HCT116 (cell line): ENCODE results near the gene URB1. TPM values are rescaled to one million over a fixed set of nuclear protein-coding genes. Genes with fewer than 3 reads are reported as not detected.

Experiments
- ATAC-seq: fragments of 200-7000 bp; cut with Tn5 transposase; 2 replicates; pipeline ENCODE4 v1.9.1; 2020; ENCODE audit warnings: mild to moderate bottlenecking, moderate library complexity
- BruUV-seq: library from RNA; stranded (reverse); fragments of 400-500 nt; replicated peaks from 2 replicates; lab custom pipeline; 2021; lab: Mats Ljungman, UMichigan
- CTCF ChIA-PET: fragments of 300-600 bp; sonication (Branson Sonifier 250); formaldehyde crosslinking; loops from one replicate; lab custom pipeline; 2021; ENCODE audit warnings: antibody characterized with exemption; lab: Charles Lee
- POLR2A ChIA-PET: fragments of 300-600, 350-600 bp; sonication (Branson Sonifier 250); formaldehyde crosslinking; loops from one replicate; lab custom pipeline; 2021; ENCODE audit warnings: antibody characterized with exemption; lab: Charles Lee
- RAD21 ChIA-PET, 2 experiments: fragments of 300-600 bp; sonication (Branson Sonifier 250); formaldehyde crosslinking; loops; one replicate each; lab custom pipeline; 2023; ENCODE audit warnings: low total read pairs in 2 of 2; ENCODE audit not compliant: uncharacterized antibody in 2 of 2, unreplicated experiment in 2 of 2, low non-redundant PET in 1 of 2; lab: Charles Lee
- DNase-seq: peaks from one replicate; pipeline ENCODE4 v3.0.0-alpha.2; 2010; ENCODE audit warnings: low read depth, low spot score
- H2AFZ ChIP-seq: fragments of 200-600 bp; shearing (Covaris generic), sonication (generic); 2 replicates; pipeline ENCODE4 v1.6.1; 2017; ENCODE audit warnings: low read depth, mixed run types, mixed read lengths, antibody characterized with exemption, low read length; ENCODE audit not compliant: poor library complexity, severe bottlenecking
- H3K27ac ChIP-seq: 2 replicates; pipeline ENCODE4 v1.5.1; 2012; ENCODE audit warnings: low read depth, low read length
- H3K27me3 ChIP-seq: fragments of 200-600 bp; sonication (generic); 2 replicates; pipeline ENCODE4 v1.6.1; 2016; ENCODE audit warnings: mixed run types, low read length, mixed read lengths; ENCODE audit not compliant: insufficient read depth
- H3K36me3 ChIP-seq, 2 experiments: fragments of 200-500 bp in 1 of 2; fragments of 200-600 bp in 1 of 2; sonication (Bioruptor generic) in 1 of 2; sonication (generic) in 1 of 2; 2 replicates each; pipeline versions ENCODE4 v1.5.1 to v1.6.1; 2014 to 2016; ENCODE audit warnings: low read length in 2 of 2, inconsistent platforms in 1 of 2, mixed read lengths in 1 of 2, mixed run types in 1 of 2; ENCODE audit not compliant: insufficient read depth in 2 of 2, control insufficient read depth in 1 of 2
- H3K4me1 ChIP-seq, 2 experiments: fragments of 200-600 bp in 1 of 2; sonication (generic) in 1 of 2; 2 replicates each; pipeline versions ENCODE4 v1.5.1 to v1.6.1; 2012 to 2017; ENCODE audit warnings: low read length in 2 of 2, inconsistent platforms in 1 of 2, mild to moderate bottlenecking in 1 of 2, mixed read lengths in 1 of 2, mixed run types in 1 of 2, moderate library complexity in 1 of 2; ENCODE audit not compliant: insufficient read depth in 2 of 2, control insufficient read depth in 1 of 2
- H3K4me2 ChIP-seq: fragments of 200-600 bp; sonication (generic); 2 replicates; pipeline ENCODE4 v1.6.1; 2017; ENCODE audit warnings: mixed run types, low read length, mixed read lengths
- H3K4me3 ChIP-seq, 2 experiments: fragments of 200-600 bp in 1 of 2; sonication (generic) in 1 of 2; replicated peaks in 1 of 2; 2 replicates each; pipeline ENCODE4 v1.5.1; 2011 to 2016; ENCODE audit warnings: low read length in 2 of 2, control low read depth in 1 of 2, low read depth in 1 of 2, mild to moderate bottlenecking in 1 of 2, mixed read lengths in 1 of 2, mixed run types in 1 of 2
- H3K79me2 ChIP-seq: fragments of 200-600 bp; sonication (generic); 2 replicates; pipeline ENCODE4 v1.6.1; 2017; ENCODE audit warnings: mild to moderate bottlenecking, mixed run types, low read length, moderate library complexity, mixed read lengths; ENCODE audit not compliant: insufficient read depth
- H3K9ac ChIP-seq: fragments of 200-600 bp; sonication (generic); 2 replicates; pipeline ENCODE4 v1.6.1; 2016; ENCODE audit warnings: low read length, mixed read lengths
- H3K9me2 ChIP-seq: fragments of 200-600 bp; sonication (generic), shearing (Covaris generic); 2 replicates; pipeline ENCODE4 v1.6.1; 2017; ENCODE audit warnings: mixed run types, mild to moderate bottlenecking, moderate library complexity; ENCODE audit not compliant: insufficient read depth
- H3K9me3 ChIP-seq, 2 experiments: fragments of 200-500 bp in 1 of 2; fragments of 200-600 bp in 1 of 2; sonication (Bioruptor generic) in 1 of 2; sonication (generic) in 1 of 2; 2 replicates each; pipeline ENCODE4 v1.6.1; 2014 to 2017; ENCODE audit warnings: low read length in 2 of 2, mixed read lengths in 2 of 2, inconsistent platforms in 1 of 2, low read depth in 1 of 2, mild to moderate bottlenecking in 1 of 2, mixed run types in 1 of 2, moderate library complexity in 1 of 2; ENCODE audit not compliant: control insufficient read depth in 1 of 2, insufficient read depth in 1 of 2
- H4K20me1 ChIP-seq: fragments of 200-600 bp; sonication (generic), shearing (Covaris generic); 2 replicates; pipeline ENCODE4 v1.6.1; 2017; ENCODE audit warnings: mixed run types, mild to moderate bottlenecking, moderate library complexity; ENCODE audit not compliant: insufficient read depth
- CEBPB ChIP-seq: IDR thresholded peaks from 2 replicates; pipeline ENCODE4 v1.6.1; 2012; ENCODE audit warnings: low read depth
- CTCF ChIP-seq, 3 experiments: fragments of 200-600 bp in 1 of 3; sonication (generic) in 1 of 3; IDR thresholded peaks in 2 of 3; conservative IDR thresholded peaks in 1 of 3; 2 replicates each; pipeline ENCODE4 v1.5.1; 2012 to 2017; ENCODE audit warnings: low read depth in 2 of 3, low read length in 2 of 3, antibody characterized with exemption in 1 of 3, borderline replicate concordance in 1 of 3, control low read depth in 1 of 3, mild to moderate bottlenecking in 1 of 3, mixed read lengths in 1 of 3, mixed run types in 1 of 3, moderate library complexity in 1 of 3; ENCODE audit not compliant: insufficient read depth in 1 of 3
- EGR1 ChIP-seq: IDR thresholded peaks from 2 replicates; pipeline ENCODE4 v1.6.1; 2012; ENCODE audit warnings: low read depth
- ELF1 ChIP-seq: IDR thresholded peaks from 2 replicates; pipeline ENCODE4 v1.6.1; 2012; ENCODE audit warnings: low read depth, borderline replicate concordance
- EZH2 ChIP-seq: fragments of 200-600 bp; sonication (generic); IDR thresholded peaks from 2 replicates; pipeline ENCODE4 v1.6.1; 2017; ENCODE audit warnings: antibody characterized with exemption, mixed run types
- EZH2phosphoT487 ChIP-seq: fragments of 200-600 bp; IDR thresholded peaks from 2 replicates; pipeline ENCODE4 v1.6.1; 2018; ENCODE audit warnings: antibody characterized with exemption, borderline replicate concordance
- FOSL1 ChIP-seq: IDR thresholded peaks from 2 replicates; pipeline ENCODE4 v1.6.1; 2012; ENCODE audit warnings: low read depth
- RAD21 ChIP-seq: IDR thresholded peaks from 2 replicates; pipeline ENCODE4 v1.6.1; 2012; ENCODE audit warnings: low read depth, mild to moderate bottlenecking
- REST ChIP-seq: IDR thresholded peaks from 2 replicates; pipeline ENCODE4 v1.6.1; 2012; ENCODE audit warnings: low read depth
- SP1 ChIP-seq: IDR thresholded peaks from 2 replicates; pipeline ENCODE4 v1.6.1; 2012; ENCODE audit warnings: low read depth
- SRF ChIP-seq: IDR thresholded peaks from 2 replicates; pipeline ENCODE4 v1.6.1; 2012; ENCODE audit warnings: low read depth
- TCF7L2 ChIP-seq: IDR thresholded peaks from 2 replicates; pipeline ENCODE4 v1.7.0; 2011; ENCODE audit warnings: borderline replicate concordance, inconsistent platforms; ENCODE audit not compliant: insufficient read depth, insufficient read length; ENCODE audit errors: extremely low read depth
- ZFX ChIP-seq: fragments of 450-650 bp; IDR thresholded peaks from 2 replicates; pipeline ENCODE4 v1.6.1; 2017
- ZNF274 ChIP-seq: fragments of 200-500 bp; sonication (Bioruptor generic); IDR thresholded peaks from 2 replicates; pipeline ENCODE4 v1.6.1; 2014; ENCODE audit warnings: mild to moderate bottlenecking, low read depth, low read length, inconsistent platforms
- intact Hi-C: fragments of 100-400 bp; cut with micrococcal nuclease; formaldehyde crosslinking; loops from 2 replicates; pipeline ENCODE4 v1.10.0; 2022
- total RNA-seq: library from RNA; stranded (reverse); gene quantifications from one replicate; pipeline ENCODE4 v1.2.1, GENCODE V29; 2021; ENCODE audit not compliant: unreplicated experiment
- TF ChIP-seq, protein P1 (sequence below): IDR thresholded peaks from 2 replicates; pipeline ENCODE4 v1.6.1; 2011; ENCODE audit warnings: mild to moderate bottlenecking, low read length, moderate library complexity; ENCODE audit not compliant: insufficient replicate concordance; ENCODE audit errors: extremely low read depth
- TF ChIP-seq, protein P2 (sequence below): IDR thresholded peaks from 2 replicates; pipeline ENCODE4 v1.6.1; 2012

Gene URB1
- total RNA-seq, 1 experiment from 2014 or later, result 28.3 TPM

DNA sequence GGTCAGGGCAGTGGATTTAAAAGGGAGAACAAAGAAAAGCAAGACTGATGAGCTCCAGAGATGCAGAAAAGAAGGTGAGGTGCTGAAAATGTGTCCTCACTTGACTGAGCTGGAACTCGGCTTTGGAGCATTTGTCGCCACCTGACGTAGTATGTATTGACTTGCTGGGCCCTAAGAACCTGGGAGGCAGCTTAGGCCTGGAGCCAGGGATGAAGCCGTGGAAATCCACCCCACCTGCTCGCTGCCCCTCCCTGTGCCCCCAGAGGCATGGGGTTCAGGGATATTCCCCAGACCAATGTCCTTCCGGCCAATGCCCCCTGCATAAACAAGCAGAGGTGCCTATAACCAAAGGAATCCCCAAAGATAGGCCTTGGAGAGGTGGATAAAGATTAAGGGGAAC, 79.8 kb downstream of the URB1 start (continued):
- TF ChIP-seq EZH2phosphoT487 (no peak), EZH2 (no peak), CEBPB (no peak), FOSL1 (no peak)
- TF ChIP-seq, all 23 proteins: peak for 0

DNA sequence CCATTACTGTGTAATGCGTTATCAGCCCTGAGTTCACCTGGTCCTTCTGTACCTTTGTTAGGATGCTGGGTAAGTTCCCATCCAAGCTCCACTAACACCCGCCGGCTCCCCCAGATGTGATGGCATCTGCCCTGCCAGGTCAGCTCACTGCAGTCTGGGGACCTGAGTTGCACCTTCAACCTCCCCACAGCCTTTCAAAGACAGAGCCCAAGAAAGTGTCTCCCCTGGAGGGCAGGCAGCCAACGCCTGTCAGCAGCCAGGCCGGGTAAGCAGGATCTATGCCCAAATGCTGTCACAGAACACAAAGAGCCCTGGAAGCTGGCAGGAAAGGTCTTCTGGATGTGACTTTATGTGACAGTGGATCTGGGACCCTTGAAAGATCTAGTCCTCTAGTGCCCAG, 80.5 kb downstream of the URB1 start:
- ATAC-seq (no peak), DNase-seq (no peak)
- Histone ChIP-seq H3K9me3 (no peaks in the 10 kb centered on the region), H3K27me3 (no peaks in the 10 kb centered on the region), H2AFZ (no peak overlapping the region), H4K20me1 (no peaks in the 10 kb centered on the region), H3K4me2 (no peak overlapping the region), H3K4me3 (no peak overlapping the region), H3K9me2 (no peaks in the 10 kb centered on the region), H3K36me3 (peaks cover 34 to 47% of the 10 kb centered on the region in 2 experiments; a peak in 3 of 4 replicates), H3K27ac (no peak overlapping the region), H3K79me2 (peaks cover 17% of the 10 kb centered on the region; the same call in 1 of the 2 replicates), H3K9ac (no peak overlapping the region), H3K4me1 (no peaks in the 10 kb centered on the region)
- POLR2A ChIA-PET, result no interaction called here
- TF ChIP-seq SP1 (no peak), CTCF (IDR thresholded peaks at IDR 0.05 in 2 of 3, conservative IDR thresholded peaks at IDR 0.05 in 1 of 3; ENCODE audit: borderline replicate concordance in 1 of 3, insufficient read depth in 1 of 3, low read depth in 2 of 3, low read length in 2 of 3) (no peak), ZNF274 (no peak), ELF1 (no peak), SRF (no peak), EZH2 (no peak), RAD21 (no peak), EGR1 (no peak), TCF7L2 (no peak), ZFX (no peak), REST (no peak)
- TF ChIP-seq, protein P1, sequence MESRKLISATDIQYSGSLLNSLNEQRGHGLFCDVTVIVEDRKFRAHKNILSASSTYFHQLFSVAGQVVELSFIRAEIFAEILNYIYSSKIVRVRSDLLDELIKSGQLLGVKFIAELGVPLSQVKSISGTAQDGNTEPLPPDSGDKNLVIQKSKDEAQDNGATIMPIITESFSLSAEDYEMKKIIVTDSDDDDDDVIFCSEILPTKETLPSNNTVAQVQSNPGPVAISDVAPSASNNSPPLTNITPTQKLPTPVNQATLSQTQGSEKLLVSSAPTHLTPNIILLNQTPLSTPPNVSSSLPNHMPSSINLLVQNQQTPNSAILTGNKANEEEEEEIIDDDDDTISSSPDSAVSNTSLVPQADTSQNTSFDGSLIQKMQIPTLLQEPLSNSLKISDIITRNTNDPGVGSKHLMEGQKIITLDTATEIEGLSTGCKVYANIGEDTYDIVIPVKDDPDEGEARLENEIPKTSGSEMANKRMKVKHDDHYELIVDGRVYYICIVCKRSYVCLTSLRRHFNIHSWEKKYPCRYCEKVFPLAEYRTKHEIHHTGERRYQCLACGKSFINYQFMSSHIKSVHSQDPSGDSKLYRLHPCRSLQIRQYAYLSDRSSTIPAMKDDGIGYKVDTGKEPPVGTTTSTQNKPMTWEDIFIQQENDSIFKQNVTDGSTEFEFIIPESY, result no peak
- TF ChIP-seq, protein P2, sequence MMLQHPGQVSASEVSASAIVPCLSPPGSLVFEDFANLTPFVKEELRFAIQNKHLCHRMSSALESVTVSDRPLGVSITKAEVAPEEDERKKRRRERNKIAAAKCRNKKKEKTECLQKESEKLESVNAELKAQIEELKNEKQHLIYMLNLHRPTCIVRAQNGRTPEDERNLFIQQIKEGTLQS, result no peak
- RAD21 ChIA-PET, result no interaction called here
- intact Hi-C loops, result no loop called here
- no TSS peak for BruUV-seq
- CTCF ChIA-PET, result no interaction called here
